MCF 10A (cell line): Measurements from ENCODE around the gene DEDD. TPM values are rescaled to one million over a fixed set of nuclear protein-coding genes. Genes with fewer than 3 reads are reported as not detected.

Source experiments
- BruUV-seq: library from RNA; stranded (reverse); fragments of 400-500 nt; replicated peaks from 2 replicates; lab custom pipeline; 2021; lab: Mats Ljungman, UMichigan
- CTCF ChIA-PET: fragments of 300-600 bp; sonication (Branson Sonifier 250); formaldehyde crosslinking; extraction: SDS; loops from one replicate; lab custom pipeline; 2021; ENCODE audit warnings: antibody characterized with exemption, inconsistent platforms; lab: Yijun Ruan, JAX
- POLR2A ChIA-PET: fragments of 300-600, 350-650 bp; sonication (Branson Sonifier 250); formaldehyde crosslinking; extraction: SDS; loops from one replicate; lab custom pipeline; 2020; ENCODE audit warnings: antibody characterized with exemption, inconsistent platforms; lab: Yijun Ruan, JAX
- DNase-seq: peaks from one replicate; pipeline ENCODE4 v3.0.0-alpha.2; 2018; ENCODE audit not compliant: unreplicated experiment
- H3K27ac Mint-ChIP-seq: one replicate; pipeline ENCODE4 v1.8.0; 2022; ENCODE audit warnings: mild to moderate bottlenecking, low read depth, mixed read lengths; ENCODE audit not compliant: unreplicated experiment
- H3K27me3 Mint-ChIP-seq: one replicate; pipeline ENCODE4 v1.8.0; 2022; ENCODE audit warnings: mixed read lengths; ENCODE audit not compliant: insufficient read depth, unreplicated experiment
- H3K36me3 Mint-ChIP-seq: one replicate; pipeline ENCODE4 v1.8.0; 2022; ENCODE audit warnings: mild to moderate bottlenecking, moderate library complexity, mixed read lengths; ENCODE audit not compliant: insufficient read depth, unreplicated experiment
- H3K4me1 Mint-ChIP-seq: one replicate; pipeline ENCODE4 v1.8.0; 2022; ENCODE audit warnings: mixed read lengths; ENCODE audit not compliant: insufficient read depth, unreplicated experiment
- H3K4me3 Mint-ChIP-seq: one replicate; pipeline ENCODE4 v1.8.0; 2022; ENCODE audit warnings: mild to moderate bottlenecking, moderate library complexity, mixed read lengths; ENCODE audit not compliant: unreplicated experiment
- H3K9me3 Mint-ChIP-seq: one replicate; pipeline ENCODE4 v1.8.0; 2022; ENCODE audit warnings: mixed read lengths; ENCODE audit not compliant: unreplicated experiment
- intact Hi-C: fragments of 100-400 bp; cut with micrococcal nuclease; formaldehyde crosslinking; loops from 2 replicates; pipeline ENCODE4 v1.14.1; 2022
- total RNA-seq: library from RNA; stranded (reverse); gene quantifications from 2 replicates; pipeline ENCODE4 v1.2.3, GENCODE V29; 2022
- TF ChIP-seq, protein P1 (sequence below): fragments of 200-600 bp; IDR thresholded peaks from one replicate; pipeline ENCODE4 v1.8.0; 2022; ENCODE audit warnings: antibody characterized with exemption, mild to moderate bottlenecking; ENCODE audit not compliant: unreplicated experiment

Gene DEDD
- total RNA-seq, 1 experiment from 2014 or later, result 73.6 TPM

DNA sequence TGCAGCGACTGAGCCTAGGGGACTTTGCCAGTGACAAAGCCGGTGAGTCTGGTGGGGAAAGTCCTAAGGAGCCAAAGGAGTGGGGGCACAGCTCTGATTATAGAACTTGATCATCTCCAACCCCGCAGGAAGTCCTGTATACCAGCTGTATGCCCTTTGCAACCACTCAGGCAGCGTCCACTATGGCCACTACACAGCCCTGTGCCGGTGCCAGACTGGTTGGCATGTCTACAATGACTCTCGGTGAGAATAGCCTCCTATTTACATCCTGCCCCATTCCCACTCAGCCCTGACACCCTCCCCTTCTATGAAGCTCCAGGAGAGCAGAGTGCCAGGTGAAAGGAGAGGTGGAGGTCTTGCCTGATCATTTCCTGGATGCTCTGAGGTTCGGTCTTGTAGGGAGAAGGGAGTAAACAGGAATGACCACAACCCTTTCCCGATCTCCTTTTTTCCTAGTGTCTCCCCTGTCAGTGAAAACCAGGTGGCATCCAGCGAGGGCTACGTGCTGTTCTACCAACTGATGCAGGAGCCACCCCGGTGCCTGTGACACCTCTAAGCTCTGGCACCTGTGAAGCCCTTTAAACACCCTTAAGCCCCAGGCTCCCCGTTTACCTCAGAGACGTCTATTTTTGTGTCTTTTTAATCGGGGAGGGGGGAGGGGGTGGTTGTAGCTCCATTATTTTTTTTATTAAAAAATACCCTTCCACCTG is 32.6 kb upstream of the DEDD start:
- BruUV-seq, result no TSS peak
- TF ChIP-seq, protein P1, sequence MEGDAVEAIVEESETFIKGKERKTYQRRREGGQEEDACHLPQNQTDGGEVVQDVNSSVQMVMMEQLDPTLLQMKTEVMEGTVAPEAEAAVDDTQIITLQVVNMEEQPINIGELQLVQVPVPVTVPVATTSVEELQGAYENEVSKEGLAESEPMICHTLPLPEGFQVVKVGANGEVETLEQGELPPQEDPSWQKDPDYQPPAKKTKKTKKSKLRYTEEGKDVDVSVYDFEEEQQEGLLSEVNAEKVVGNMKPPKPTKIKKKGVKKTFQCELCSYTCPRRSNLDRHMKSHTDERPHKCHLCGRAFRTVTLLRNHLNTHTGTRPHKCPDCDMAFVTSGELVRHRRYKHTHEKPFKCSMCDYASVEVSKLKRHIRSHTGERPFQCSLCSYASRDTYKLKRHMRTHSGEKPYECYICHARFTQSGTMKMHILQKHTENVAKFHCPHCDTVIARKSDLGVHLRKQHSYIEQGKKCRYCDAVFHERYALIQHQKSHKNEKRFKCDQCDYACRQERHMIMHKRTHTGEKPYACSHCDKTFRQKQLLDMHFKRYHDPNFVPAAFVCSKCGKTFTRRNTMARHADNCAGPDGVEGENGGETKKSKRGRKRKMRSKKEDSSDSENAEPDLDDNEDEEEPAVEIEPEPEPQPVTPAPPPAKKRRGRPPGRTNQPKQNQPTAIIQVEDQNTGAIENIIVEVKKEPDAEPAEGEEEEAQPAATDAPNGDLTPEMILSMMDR, result no peak
- CTCF ChIA-PET, result interaction anchor here (0.5 to 4.9 kb wide), 28 partner anchors 8 to 1374 kb away, joined by 3 to 56 read pairs (median 5); partner anchors contain the start of genes ADAMTS4, B4GALT3, NDUFS2 and TOMM40L
- H3K4me1 Mint-ChIP-seq, result peaks cover 51% of the 10 kb centered on the region
- H3K9me3 Mint-ChIP-seq, result no peaks in the 10 kb centered on the region
- peaks cover 57% of the 10 kb centered on the region for H3K36me3 Mint-ChIP-seq
- no peaks in the 10 kb centered on the region for H3K27me3 Mint-ChIP-seq
- POLR2A ChIA-PET, result interaction anchor here (0.6 to 5.5 kb wide), 24 partner anchors 8 to 226 kb away, joined by 3 to 101 read pairs (median 7); partner anchors contain the start of genes B4GALT3, DEDD, F11R and NDUFS2
- DNase-seq, result no peak
- H3K4me3 Mint-ChIP-seq, result peak overlapping the region; percentile 98
- intact Hi-C loops, result no loop called here
- H3K27ac Mint-ChIP-seq, result peak overlapping the region; percentile 100

DNA sequence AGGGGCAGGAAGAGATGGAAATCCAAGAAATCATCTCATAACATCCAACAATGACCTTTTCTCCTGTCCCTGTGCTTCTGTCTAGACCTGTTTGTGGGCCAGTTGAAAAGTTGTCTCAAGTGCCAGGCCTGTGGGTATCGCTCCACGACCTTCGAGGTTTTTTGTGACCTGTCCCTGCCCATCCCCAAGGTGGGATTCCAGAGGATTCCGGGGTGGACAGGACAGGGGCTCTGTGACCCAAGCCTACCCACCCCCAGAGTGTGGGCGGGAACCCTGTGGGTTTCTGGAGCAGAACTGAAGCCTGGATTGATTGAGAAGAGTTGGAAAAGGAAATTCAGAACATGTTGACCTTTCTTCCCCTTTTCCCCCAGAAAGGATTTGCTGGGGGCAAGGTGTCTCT is 31.3 kb upstream of the DEDD start:
- DNase-seq, result no peak
- POLR2A ChIA-PET, result interaction anchor here (3.9 to 5.3 kb wide), 4 partner anchors 10 to 47 kb away, joined by 51 to 77 read pairs (median 64); partner anchors contain the start of genes DEDD, NDUFS2, NIT1 and PFDN2
- BruUV-seq, result no TSS peak
- Mint-ChIP-seq H3K9me3 (no peaks in the 10 kb centered on the region), H3K4me1 (peaks cover 58% of the 10 kb centered on the region), H3K27me3 (no peaks in the 10 kb centered on the region), H3K36me3 (peaks cover 51% of the 10 kb centered on the region), H3K4me3 (no peak overlapping the region), H3K27ac (peak overlapping the region; percentile 100)
- intact Hi-C loops, result no loop called here
- CTCF ChIA-PET, result interaction anchor here (0.6 to 4.9 kb wide), 6 partner anchors 17 to 218 kb away, joined by 4 to 56 read pairs (median 22); partner anchors contain the start of genes NDUFS2 and TOMM40L
- TF ChIP-seq, protein P1, result no peak

GRCh38 chr1:161162806-161163205 is 30.3 kb upstream of the DEDD start:
- CTCF ChIA-PET, result interaction anchor here (0.7 to 1.3 kb wide), 3 partner anchors 13 to 89 kb away, joined by 3 read pairs; no protein-coding TSS in a partner anchor
- H3K4me3 Mint-ChIP-seq, result no peak overlapping the region
- POLR2A ChIA-PET, result interaction anchor here (1.2 to 1.5 kb wide), 2 partner anchors 9 to 14 kb away, joined by 6 to 7 read pairs; partner anchors contain the start of genes B4GALT3 and UFC1
- TF ChIP-seq, protein P1, result no peak
- H3K9me3 Mint-ChIP-seq, result no peaks in the 10 kb centered on the region
- H3K36me3 Mint-ChIP-seq, result peaks cover 56% of the 10 kb centered on the region
- peak overlapping the region; percentile 72 for H3K27ac Mint-ChIP-seq
- peaks cover 59% of the 10 kb centered on the region for H3K4me1 Mint-ChIP-seq
- BruUV-seq, result no TSS peak
- H3K27me3 Mint-ChIP-seq, result no peaks in the 10 kb centered on the region
- DNase-seq, result no peak
- intact Hi-C loops, result no loop called here

GRCh38 chr1:161162052-161162451 is 29.6 kb upstream of the DEDD start:
- POLR2A ChIA-PET, result interaction anchor here (0.6 to 1.5 kb wide), 3 partner anchors 8 to 696 kb away, joined by 3 to 7 read pairs (median 6); partner anchors contain the start of genes B4GALT3 and UFC1
- Mint-ChIP-seq H3K27me3 (no peaks in the 10 kb centered on the region), H3K4me1 (peaks cover 56% of the 10 kb centered on the region), H3K36me3 (peaks cover 64% of the 10 kb centered on the region), H3K9me3 (no peaks in the 10 kb centered on the region), H3K27ac (peak overlapping the region; percentile 72), H3K4me3 (no peak overlapping the region)
- CTCF ChIA-PET, result interaction anchor here (0.6 to 1.3 kb wide), 7 partner anchors 14 to 220 kb away, joined by 3 read pairs; no protein-coding TSS in a partner anchor
- BruUV-seq, result no TSS peak
- intact Hi-C loops, result no loop called here
- no peak for DNase-seq
- TF ChIP-seq, protein P1, result no peak
